Colonic mucosa (tissue), 4 donors: ENCODE results near the gene PCOLCE2. TPM values are rescaled to one million over a fixed set of nuclear protein-coding genes. Genes with fewer than 3 reads are reported as not detected.

Source experiments
- DNase-seq: peaks from one replicate; pipeline ENCODE4 v3.0.0-alpha.2; 2020
- H3K27ac ChIP-seq: fragments of 200-600 bp; one replicate; pipeline ENCODE4 v1.8.0; 2021
- H3K27me3 ChIP-seq: fragments of 200-600 bp; one replicate; pipeline ENCODE4 v1.8.0; 2021
- H3K36me3 ChIP-seq: fragments of 200-600 bp; one replicate; pipeline ENCODE4 v1.8.0; 2021
- H3K4me1 ChIP-seq: fragments of 200-600 bp; one replicate; pipeline ENCODE4 v1.8.0; 2021; ENCODE audit warnings: mild to moderate bottlenecking
- H3K4me3 ChIP-seq: fragments of 200-600 bp; one replicate; pipeline ENCODE4 v1.8.0; 2021
- H3K9ac ChIP-seq, 2 donors: one replicate each; pipeline ENCODE4 v1.7.0; 2013; ENCODE audit warnings: control low read depth in 2 of 2, low read depth in 2 of 2, low read length in 2 of 2
- H3K9me3 ChIP-seq: fragments of 200-600 bp; one replicate; pipeline ENCODE4 v1.8.0; 2021
- intact Hi-C: fragments of 100-400 bp; cut with DNase I; formaldehyde crosslinking; loops from one replicate; pipeline ENCODE4 v1.14.1; 2022
- total RNA-seq, 2 donors: library from RNA; stranded (reverse); fragmentation: NEBNext Ultra II Directional in 1 of 2; extraction: Animal tissue kit (Norgen Biotek cat#: 25700) in 1 of 2; gene quantifications; one replicate each; pipeline ENCODE4 v1.2.1, GENCODE V29; 2021
- TF ChIP-seq, protein P1 (sequence below): fragments of 200-600 bp; IDR thresholded peaks from one replicate; pipeline ENCODE4 v1.8.0; 2022; ENCODE audit warnings: antibody characterized with exemption, mild to moderate bottlenecking
- donor health status: healthy.
- donor health status: DM: no; HTN: no; CAD: no.
- donor health status: DM: no; HTN: no; CAD: no.

Gene PCOLCE2
- total RNA-seq, 2 donors from 2014 or later, result 1.0 to 1.9 TPM

DNA sequence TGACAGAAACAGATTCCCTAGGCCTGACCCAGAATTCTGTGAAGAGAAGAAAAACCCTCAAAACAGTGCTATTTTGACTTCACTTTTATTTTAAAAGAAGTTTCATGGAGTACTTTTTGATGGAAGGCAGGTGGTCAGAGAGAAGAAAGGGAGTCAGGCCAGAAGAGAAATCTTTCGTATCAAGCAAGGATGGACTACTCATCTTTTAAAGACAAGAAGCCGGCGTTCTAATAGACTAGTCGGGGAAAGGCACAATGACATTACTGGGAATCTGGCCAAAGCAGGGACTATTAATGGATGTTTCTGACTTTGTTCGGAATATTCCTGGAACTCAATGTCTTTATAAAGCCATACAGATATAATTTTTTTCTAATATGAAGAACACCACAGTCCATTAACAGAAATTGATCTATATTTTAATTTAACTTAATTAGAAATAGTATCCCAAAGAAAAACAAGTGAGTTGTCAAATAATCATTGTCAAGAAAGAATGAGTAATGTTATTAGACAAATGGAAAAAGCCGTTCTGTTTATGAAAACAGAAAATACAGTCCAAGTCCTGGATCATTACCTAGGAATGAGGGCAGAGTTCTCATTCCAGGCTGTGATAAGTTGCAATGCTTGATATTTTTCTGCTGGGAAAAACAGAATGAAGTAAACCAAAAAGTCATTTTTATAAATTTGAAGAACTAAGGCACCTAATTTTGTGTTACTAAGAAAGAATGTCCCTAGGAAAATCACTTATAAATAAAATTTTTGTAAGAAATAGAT, 23.7 kb upstream of the PCOLCE2 start:
- TF ChIP-seq, protein P1, sequence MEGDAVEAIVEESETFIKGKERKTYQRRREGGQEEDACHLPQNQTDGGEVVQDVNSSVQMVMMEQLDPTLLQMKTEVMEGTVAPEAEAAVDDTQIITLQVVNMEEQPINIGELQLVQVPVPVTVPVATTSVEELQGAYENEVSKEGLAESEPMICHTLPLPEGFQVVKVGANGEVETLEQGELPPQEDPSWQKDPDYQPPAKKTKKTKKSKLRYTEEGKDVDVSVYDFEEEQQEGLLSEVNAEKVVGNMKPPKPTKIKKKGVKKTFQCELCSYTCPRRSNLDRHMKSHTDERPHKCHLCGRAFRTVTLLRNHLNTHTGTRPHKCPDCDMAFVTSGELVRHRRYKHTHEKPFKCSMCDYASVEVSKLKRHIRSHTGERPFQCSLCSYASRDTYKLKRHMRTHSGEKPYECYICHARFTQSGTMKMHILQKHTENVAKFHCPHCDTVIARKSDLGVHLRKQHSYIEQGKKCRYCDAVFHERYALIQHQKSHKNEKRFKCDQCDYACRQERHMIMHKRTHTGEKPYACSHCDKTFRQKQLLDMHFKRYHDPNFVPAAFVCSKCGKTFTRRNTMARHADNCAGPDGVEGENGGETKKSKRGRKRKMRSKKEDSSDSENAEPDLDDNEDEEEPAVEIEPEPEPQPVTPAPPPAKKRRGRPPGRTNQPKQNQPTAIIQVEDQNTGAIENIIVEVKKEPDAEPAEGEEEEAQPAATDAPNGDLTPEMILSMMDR, result no peak
- H3K9ac ChIP-seq, result no peak overlapping the region
- no peak overlapping the region for H3K4me3 ChIP-seq
- no peaks in the 10 kb centered on the region for H3K36me3 ChIP-seq
- no peaks in the 10 kb centered on the region for H3K27me3 ChIP-seq
- H3K4me1 ChIP-seq, result no peaks in the 10 kb centered on the region
- no peak for DNase-seq
- intact Hi-C loops, result no loop called here
- no peak overlapping the region for H3K27ac ChIP-seq
- H3K9me3 ChIP-seq, result no peaks in the 10 kb centered on the region

DNA sequence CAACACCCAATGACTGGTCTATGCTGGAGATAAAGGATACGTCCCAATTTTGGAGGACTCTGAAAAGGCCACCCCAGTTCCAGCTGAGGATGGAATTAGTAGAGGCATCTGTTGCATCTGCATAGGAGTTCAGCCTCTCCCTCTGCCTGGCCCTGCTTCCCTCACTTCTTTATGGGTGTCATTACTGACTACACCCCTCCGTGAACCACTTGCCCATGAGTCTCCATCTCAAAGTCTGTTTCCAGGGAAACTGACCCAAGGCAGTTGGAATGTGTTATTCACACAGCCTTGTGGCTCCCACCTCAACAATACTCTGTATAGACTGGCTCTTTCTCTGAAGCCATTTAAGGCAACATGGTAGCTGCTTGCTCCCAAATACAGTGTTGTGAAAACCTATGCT, 21.4 kb upstream of the PCOLCE2 start:
- no peaks in the 10 kb centered on the region for H3K27me3 ChIP-seq
- no peak overlapping the region for H3K27ac ChIP-seq
- TF ChIP-seq, protein P1, result no peak
- H3K9ac ChIP-seq, result no peak overlapping the region
- no peaks in the 10 kb centered on the region for H3K36me3 ChIP-seq
- DNase-seq, result no peak
- no peaks in the 10 kb centered on the region for H3K9me3 ChIP-seq
- intact Hi-C loops, result no loop called here
- no peaks in the 10 kb centered on the region for H3K4me1 ChIP-seq
- no peak overlapping the region for H3K4me3 ChIP-seq

DNA sequence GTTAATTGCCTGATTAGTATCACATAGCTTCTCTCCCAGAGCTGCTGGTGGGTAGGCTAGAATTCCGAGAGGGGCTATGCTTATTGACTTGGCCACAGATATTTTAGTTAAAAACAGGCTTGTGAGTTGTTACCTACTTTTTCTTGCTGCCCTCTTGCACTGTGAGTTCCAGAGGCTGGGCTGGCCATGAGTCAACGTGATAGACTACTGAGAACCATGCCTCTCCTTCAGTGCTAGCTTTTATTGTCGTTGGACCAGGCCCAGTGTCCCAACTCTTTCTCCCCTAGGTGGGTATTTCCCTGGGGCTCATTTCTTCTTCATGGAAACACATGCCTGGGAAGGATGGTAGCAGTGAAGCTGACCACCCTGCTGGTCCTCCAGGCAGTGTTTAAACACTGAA, 20.4 kb upstream of the PCOLCE2 start:
- Histone ChIP-seq H3K9ac (no peak overlapping the region), H3K27ac (no peak overlapping the region), H3K9me3 (no peaks in the 10 kb centered on the region), H3K4me3 (no peak overlapping the region), H3K36me3 (no peaks in the 10 kb centered on the region), H3K4me1 (no peaks in the 10 kb centered on the region), H3K27me3 (no peaks in the 10 kb centered on the region)
- intact Hi-C loops, result no loop called here
- DNase-seq, result no peak
- TF ChIP-seq, protein P1, result no peak

DNA sequence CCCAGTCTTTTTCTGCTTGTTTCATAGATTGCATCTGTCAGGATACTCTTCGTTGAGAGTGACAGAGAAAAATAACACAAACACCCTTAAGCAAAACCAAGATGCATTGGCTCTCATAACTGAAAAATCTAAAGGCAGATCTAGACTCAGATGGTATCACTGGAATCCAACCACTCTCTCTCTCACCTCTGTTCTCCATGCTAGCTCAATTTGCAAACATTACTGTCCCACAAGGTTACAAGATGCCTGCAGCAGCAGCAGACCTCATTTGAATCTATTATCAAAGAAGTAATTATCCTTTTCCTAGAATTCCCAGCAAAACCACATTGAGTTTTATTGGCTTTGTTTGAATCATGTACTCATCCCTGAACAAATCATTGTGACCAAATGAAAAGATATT, 19.1 kb upstream of the PCOLCE2 start:
- no peak overlapping the region for H3K4me3 ChIP-seq
- no peaks in the 10 kb centered on the region for H3K9me3 ChIP-seq
- no peak for DNase-seq
- no peaks in the 10 kb centered on the region for H3K36me3 ChIP-seq
- intact Hi-C loops, result no loop called here
- TF ChIP-seq, protein P1, result no peak
- H3K4me1 ChIP-seq, result no peaks in the 10 kb centered on the region
- no peak overlapping the region for H3K9ac ChIP-seq
- no peak overlapping the region for H3K27ac ChIP-seq
- no peaks in the 10 kb centered on the region for H3K27me3 ChIP-seq

DNA sequence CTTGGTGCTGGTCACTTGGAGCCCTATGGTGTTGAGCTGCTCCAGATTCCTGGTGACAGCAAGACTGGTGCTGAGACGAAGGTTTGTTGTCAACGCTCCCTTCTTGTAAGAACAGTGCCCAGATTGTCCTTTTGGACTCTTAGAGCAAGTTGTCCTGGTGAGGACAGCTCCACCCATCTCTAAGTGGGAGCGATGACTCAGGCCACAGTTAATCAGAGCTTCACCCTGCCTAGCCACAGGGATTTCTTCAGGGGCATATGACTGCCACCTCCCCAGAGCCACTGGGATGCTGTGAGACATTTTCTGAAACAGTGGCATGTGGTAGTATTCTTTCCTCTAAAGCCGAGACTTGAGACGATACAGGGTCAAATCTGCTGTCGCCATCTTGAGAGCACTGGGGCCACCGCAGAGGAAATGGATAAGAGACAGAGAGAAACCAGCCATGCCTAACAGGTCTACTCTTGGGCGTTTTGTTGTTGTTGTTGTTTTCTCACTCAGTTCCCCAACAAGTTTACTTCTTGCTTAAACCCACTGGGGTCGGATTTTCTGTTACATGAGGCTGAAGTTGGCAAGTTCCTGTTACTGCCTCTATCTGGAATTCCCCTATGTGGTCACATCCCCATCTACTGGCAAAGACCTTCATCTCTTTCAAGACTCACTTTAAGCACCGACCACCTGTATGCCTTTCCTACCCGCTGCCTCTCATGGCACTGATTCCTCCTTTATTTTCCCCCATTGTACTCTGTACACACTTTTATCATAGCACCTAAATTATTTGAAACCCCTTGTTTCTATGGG, 16.0 kb upstream of the PCOLCE2 start:
- TF ChIP-seq, protein P1, result no peak
- Histone ChIP-seq H3K36me3 (no peaks in the 10 kb centered on the region), H3K4me1 (no peaks in the 10 kb centered on the region), H3K9ac (no peak overlapping the region), H3K4me3 (no peak overlapping the region), H3K27me3 (no peaks in the 10 kb centered on the region), H3K9me3 (no peaks in the 10 kb centered on the region), H3K27ac (peak overlapping the region; percentile 11)
- peak; percentile 58 for DNase-seq
- intact Hi-C loops, result no loop called here
